Esophagus (tissue), 2 donors: ENCODE measurements around the gene SIRT3. TPM values are rescaled to one million over a fixed set of nuclear protein-coding genes. Genes with fewer than 3 reads are reported as not detected.

ENCODE experiments used
- H3K27ac ChIP-seq, 2 donors: one replicate each; pipeline ENCODE4 v1.5.1; 2013; ENCODE audit warnings: low read depth in 2 of 2, mild to moderate bottlenecking in 2 of 2, inconsistent platforms in 1 of 2, low read length in 1 of 2, moderate library complexity in 1 of 2
- H3K27me3 ChIP-seq, 2 donors: one replicate each; pipeline ENCODE4 v1.6.1; 2013; ENCODE audit warnings: low read length in 2 of 2, control low read depth in 1 of 2, mild to moderate bottlenecking in 1 of 2; ENCODE audit not compliant: insufficient read depth in 2 of 2, control insufficient read depth in 1 of 2
- H3K36me3 ChIP-seq, 2 donors: one replicate each; pipeline ENCODE4 v1.6.1; 2013; ENCODE audit warnings: low read length in 1 of 2; ENCODE audit not compliant: control insufficient read depth in 2 of 2, insufficient read depth in 2 of 2
- H3K4me1 ChIP-seq, 2 donors: one replicate each; pipeline ENCODE4 v1.6.1; 2013; ENCODE audit warnings: low read length in 1 of 2; ENCODE audit not compliant: control insufficient read depth in 2 of 2, insufficient read depth in 2 of 2
- H3K4me3 ChIP-seq, 2 donors: one replicate each; pipeline ENCODE4 v1.5.1; 2013; ENCODE audit warnings: low read length in 2 of 2, mild to moderate bottlenecking in 2 of 2, low read depth in 1 of 2, moderate library complexity in 1 of 2
- H3K9me3 ChIP-seq, 2 donors: one replicate each; pipeline ENCODE4 v1.6.1; 2013; ENCODE audit warnings: mild to moderate bottlenecking in 2 of 2, low read depth in 1 of 2, low read length in 1 of 2, moderate library complexity in 1 of 2; ENCODE audit not compliant: control insufficient read depth in 2 of 2, insufficient read depth in 1 of 2
- WGBS, 2 donors: extraction: QIAGEN DNeasy Blood & Tissue Kit; methylation state at CpG; one replicate each; pipeline ENCODE4 v1.1.7; 2013; 5-methylcytosine and 5-hydroxymethylcytosine counted together
- polyA plus RNA-seq, 2 donors: library from polyadenylated mRNA; stranded (reverse); fragments of 200-250 nt; gene quantifications; one replicate each; pipeline ENCODE4 v1.2.3, GENCODE V29; 2013
- donor health status: healthy with polysubstance abuse.
- donor health status: Bipolar disorder and iron deficiency.

The SIRT3 gene
- polyA plus RNA-seq, 2 donors, result 7.9 to 13.5 TPM

DNA sequence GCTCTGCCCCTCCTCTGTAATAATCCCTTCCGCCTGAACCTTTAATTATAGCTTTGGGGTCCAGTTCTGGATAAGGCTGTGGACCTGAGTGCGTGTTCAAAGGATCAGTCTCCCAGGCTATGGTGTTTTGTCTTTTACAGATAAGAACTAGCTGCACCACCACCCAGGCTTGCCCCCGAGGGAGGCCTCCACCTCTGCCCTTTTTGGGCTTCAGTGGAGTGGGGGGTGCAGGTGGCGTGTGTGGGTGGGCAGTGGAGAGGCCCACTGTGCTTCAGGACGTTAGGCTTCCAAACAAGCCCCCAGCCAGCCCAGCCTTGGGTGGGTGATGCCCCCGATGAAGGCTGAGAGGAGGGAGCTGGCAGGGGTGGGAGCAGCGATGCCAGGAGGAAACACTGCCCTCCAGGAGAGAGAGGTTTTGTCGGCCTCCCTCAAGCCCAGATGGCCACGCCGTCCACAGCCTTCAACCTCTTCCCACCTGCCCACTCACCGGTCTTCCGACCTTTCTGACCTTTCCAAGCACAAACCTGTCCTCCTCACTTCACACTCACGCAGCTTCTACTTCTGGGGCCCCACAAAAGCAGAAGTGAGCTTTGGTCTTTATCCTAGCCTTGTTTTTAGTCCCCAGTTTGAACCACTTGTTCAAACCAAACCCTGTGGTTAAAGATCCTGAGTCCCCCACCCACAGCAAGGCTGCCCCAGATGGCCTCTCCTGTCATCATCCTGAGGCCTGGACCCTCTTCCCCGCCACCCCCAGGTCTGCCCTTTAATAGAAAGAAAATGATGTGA is 21.0 kb upstream of the SIRT3 start:
- H3K9me3 ChIP-seq, result peaks cover 0 to under 1% of the 10 kb centered on the region in 2 donors
- no peak overlapping the region for H3K4me3 ChIP-seq
- H3K27me3 ChIP-seq, result no peaks in the 10 kb centered on the region
- peaks cover 2 to 11% of the 10 kb centered on the region in 2 donors for H3K36me3 ChIP-seq
- no peak overlapping the region for H3K27ac ChIP-seq
- WGBS, 2 donors, result 79 to 82% methylated on average over 14 of the region's 14 CpGs
- no peaks in the 10 kb centered on the region for H3K4me1 ChIP-seq

DNA sequence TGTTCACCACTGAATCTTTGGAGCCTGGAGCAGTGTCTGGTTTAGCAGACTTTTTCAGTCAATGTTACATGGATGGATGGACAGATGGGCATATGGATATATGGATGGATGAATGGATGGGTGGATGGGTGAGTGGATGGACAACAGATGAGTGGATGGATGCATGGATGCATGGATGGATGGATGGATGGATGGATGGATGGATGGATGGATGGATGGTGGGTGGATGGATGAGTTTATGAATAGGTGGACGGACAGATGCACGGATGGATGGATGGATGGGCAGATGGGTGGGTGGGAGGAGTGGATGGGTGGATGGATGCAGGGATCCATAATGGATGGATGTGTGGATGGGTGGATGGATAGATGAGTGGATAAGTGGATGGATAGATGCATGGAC is 19.7 kb upstream of the SIRT3 start:
- H3K27me3 ChIP-seq, result no peaks in the 10 kb centered on the region
- no peaks in the 10 kb centered on the region for H3K4me1 ChIP-seq
- no peaks in the 10 kb centered on the region for H3K9me3 ChIP-seq
- WGBS, 2 donors, result 98 to 100% methylated on average over 2 of the region's 2 CpGs
- H3K36me3 ChIP-seq, result peaks cover 8 to 19% of the 10 kb centered on the region in 2 donors
- H3K27ac ChIP-seq, result no peak overlapping the region
- H3K4me3 ChIP-seq, result no peak overlapping the region

DNA sequence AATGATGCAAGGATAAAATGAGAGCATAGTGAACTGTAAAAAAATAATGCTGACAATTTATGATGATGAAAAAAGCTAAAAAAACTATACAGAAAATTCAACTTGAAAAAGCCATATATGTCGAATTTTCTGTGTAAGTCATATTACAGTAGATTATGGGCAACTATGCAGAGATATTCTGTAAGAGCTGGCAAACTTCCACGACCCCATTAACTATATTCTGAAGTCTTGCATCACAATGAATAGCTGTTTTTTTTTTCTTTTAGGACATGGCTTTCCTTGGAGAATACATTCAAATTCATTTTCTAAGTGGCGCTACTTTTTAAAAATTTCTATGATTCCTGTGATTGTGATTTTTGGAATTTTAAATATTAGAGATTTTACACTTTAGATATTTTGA is 19.0 kb upstream of the SIRT3 start:
- no peak overlapping the region for H3K4me3 ChIP-seq
- no peak overlapping the region for H3K27ac ChIP-seq
- 57 to 66% methylated on average over 3 of the region's 3 CpGs for WGBS, 2 donors
- H3K36me3 ChIP-seq, result peaks cover 9 to 19% of the 10 kb centered on the region in 2 donors
- H3K9me3 ChIP-seq, result no peaks in the 10 kb centered on the region
- H3K4me1 ChIP-seq, result no peaks in the 10 kb centered on the region
- no peaks in the 10 kb centered on the region for H3K27me3 ChIP-seq

DNA sequence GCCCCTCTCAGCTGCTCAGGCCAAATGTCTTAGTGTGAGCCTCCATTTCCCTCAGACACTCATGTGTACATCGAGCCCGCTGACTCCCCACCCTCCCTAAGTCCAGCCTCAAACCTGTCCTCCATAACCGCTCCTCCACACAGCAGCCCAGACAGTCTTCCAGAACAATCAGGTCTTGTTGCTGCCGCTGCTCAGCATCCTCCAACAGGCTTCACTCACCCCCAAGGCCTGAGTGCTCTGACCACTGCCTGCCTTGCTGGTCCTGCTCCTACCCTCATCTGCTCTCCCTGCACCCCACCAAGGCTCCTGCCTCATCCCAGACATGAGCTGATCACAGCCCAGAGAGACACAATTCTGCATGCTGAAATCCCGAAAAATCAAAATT is 17.7 kb upstream of the SIRT3 start:
- no peaks in the 10 kb centered on the region for H3K9me3 ChIP-seq
- WGBS, 2 donors, result 83 to 88% methylated on average over 5 of the region's 5 CpGs
- no peak overlapping the region for H3K27ac ChIP-seq
- H3K36me3 ChIP-seq, result peaks cover 11 to 23% of the 10 kb centered on the region in 2 donors
- H3K27me3 ChIP-seq, result no peaks in the 10 kb centered on the region
- no peak overlapping the region for H3K4me3 ChIP-seq
- H3K4me1 ChIP-seq, result no peaks in the 10 kb centered on the region

DNA sequence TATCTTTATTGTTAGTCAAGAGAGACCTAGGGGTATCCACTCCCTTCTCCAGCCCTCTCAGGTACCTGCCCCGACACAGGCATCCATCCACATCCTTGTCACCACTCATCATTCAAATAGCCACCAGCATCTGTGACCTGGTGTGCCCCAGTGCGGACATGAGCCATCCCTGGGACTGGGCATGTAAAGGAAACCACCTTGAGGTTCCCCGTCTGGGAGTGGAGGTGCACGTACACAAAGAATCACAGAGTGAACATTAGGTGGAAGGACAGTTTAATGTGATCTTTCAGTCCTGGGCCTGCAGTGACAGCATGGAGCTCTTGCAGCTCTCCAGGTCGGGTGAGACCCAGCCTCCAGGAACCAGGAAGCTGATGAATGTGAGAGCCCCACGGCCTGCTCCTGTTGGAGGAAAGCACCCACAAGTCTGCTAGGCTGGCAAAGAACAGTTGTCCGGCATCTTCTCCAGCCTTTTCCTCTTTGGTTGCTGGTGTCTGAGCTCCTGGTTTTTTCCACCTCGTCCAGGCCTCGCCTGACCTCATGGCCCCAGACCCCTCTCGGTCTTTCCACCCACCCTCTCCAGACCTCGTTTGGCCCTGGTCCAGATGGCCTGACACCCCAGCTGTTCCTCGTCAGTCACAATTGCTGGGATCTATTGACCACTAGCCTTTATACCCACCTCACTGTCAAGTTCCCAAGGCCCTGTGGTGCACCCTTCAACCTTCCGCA is 17.2 kb upstream of the SIRT3 start:
- Histone ChIP-seq H3K9me3 (no peaks in the 10 kb centered on the region), H3K27me3 (no peaks in the 10 kb centered on the region), H3K4me3 (no peak overlapping the region), H3K4me1 (no peaks in the 10 kb centered on the region), H3K36me3 (peaks cover 15 to 27% of the 10 kb centered on the region in 2 donors), H3K27ac (no peak overlapping the region)
- WGBS, 2 donors, result 73 to 76% methylated on average over 13 of the region's 13 CpGs

DNA sequence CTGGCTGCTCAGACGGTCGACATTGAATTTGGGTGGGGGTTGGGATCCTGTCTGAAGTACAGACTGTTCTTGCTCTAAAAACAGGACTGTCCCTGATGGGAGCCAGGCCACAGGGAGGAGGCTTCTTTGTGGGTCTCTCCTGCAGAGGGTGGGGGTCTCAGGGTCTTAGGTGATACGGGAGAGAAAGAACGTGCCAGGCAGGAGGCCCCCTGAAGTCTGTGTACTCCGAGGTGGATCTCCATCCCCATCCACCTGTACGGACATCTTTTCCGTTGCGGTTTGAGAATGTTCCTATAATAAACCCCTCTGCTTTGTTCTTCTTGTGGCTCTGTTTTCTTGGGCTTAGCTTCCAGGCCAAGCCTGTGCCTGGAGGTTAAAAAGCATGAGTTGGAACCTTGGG is 16.5 kb upstream of the SIRT3 start:
- Histone ChIP-seq H3K4me1 (no peaks in the 10 kb centered on the region), H3K27ac (no peak overlapping the region), H3K9me3 (no peaks in the 10 kb centered on the region), H3K36me3 (peaks cover 15 to 27% of the 10 kb centered on the region in 2 donors), H3K27me3 (no peaks in the 10 kb centered on the region), H3K4me3 (no peak overlapping the region)
- 83 to 90% methylated on average over 8 of the region's 8 CpGs for WGBS, 2 donors

DNA sequence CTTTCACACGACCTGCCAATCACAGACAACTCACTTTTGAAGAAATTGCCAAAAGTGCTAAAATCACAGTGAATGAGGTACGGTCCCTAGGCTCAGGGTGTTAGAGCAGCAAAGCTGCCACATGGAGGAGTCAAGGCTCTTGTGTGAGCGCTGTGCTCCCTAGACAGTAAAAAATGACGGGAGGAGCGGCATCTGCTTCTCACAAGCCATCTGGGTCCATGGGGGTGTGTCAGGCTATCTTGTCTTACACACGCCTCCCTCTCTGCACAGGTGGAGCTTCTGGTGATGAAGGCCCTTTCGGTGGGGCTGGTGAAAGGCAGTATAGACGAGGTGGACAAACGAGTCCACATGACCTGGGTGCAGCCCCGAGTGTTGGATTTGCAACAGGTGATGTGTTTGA is 15.4 kb upstream of the SIRT3 start:
- WGBS, 2 donors, result 78% methylated on average over 10 of the region's 10 CpGs
- no peaks in the 10 kb centered on the region for H3K4me1 ChIP-seq
- H3K4me3 ChIP-seq, result no peak overlapping the region
- H3K27ac ChIP-seq, result no peak overlapping the region
- no peaks in the 10 kb centered on the region for H3K27me3 ChIP-seq
- H3K36me3 ChIP-seq, result peaks cover 15 to 27% of the 10 kb centered on the region in 2 donors
- no peaks in the 10 kb centered on the region for H3K9me3 ChIP-seq

DNA sequence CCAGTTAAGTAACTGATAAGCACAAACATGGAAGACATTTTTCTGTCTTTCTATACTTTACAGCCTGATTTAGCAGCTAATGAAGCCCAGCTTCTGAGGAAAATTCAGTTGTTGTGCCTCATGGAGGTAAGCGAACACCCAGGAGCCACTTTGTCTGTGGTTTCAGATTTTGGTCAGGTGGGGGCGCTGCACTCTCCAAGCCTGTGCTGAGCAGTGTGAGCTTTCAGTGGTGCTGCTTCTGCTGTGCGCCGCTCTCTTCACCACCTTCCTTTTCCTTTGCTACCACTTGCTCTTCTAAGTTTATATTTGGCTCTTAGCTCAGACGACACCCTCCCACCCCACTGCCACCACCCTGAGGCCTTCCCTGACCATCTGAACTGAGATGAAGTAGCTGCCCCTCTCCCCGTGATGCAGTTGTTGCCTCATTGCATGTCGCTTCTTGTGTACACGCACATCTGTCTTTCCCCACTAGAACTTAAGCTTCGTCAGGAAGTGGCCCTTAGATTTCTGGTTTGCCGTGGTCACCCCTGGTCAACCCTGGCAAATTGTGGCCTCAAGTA is 14.7 kb upstream of the SIRT3 start:
- H3K4me3 ChIP-seq, result no peak overlapping the region
- 76 to 82% methylated on average over 10 of the region's 10 CpGs for WGBS, 2 donors
- no peaks in the 10 kb centered on the region for H3K27me3 ChIP-seq
- H3K27ac ChIP-seq, result no peak overlapping the region
- no peaks in the 10 kb centered on the region for H3K9me3 ChIP-seq
- no peaks in the 10 kb centered on the region for H3K4me1 ChIP-seq
- H3K36me3 ChIP-seq, result peaks cover 18 to 29% of the 10 kb centered on the region in 2 donors

DNA sequence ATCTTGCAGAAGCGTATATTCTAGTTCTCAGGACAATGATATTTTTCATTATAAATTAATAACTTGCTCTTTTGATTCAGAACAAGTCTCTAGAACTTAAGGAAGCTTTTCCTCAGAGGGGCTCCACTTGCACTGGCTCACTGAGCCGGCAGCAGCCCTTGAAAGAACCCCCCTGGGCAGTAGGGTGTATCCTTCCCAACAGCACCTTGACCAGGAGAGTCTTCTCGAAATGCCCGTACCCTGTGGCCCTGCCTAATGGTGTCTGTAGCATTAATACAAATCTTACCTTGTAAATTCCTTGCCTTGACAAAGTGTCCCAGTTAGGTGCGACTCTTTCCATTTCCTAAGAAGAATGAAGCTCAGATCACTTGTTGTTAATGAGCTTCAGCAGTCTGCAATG is 14.1 kb upstream of the SIRT3 start:
- Histone ChIP-seq H3K27me3 (no peaks in the 10 kb centered on the region), H3K4me1 (no peaks in the 10 kb centered on the region), H3K36me3 (peaks cover 20 to 32% of the 10 kb centered on the region in 2 donors), H3K27ac (no peak overlapping the region), H3K4me3 (no peak overlapping the region), H3K9me3 (no peaks in the 10 kb centered on the region)
- 89 to 90% methylated on average over 5 of the region's 5 CpGs for WGBS, 2 donors
